Parathyroid adenoma (tissue), 2 donors: Measurements from ENCODE around the gene PDSS2.

ENCODE experiments used
- H2AFZ ChIP-seq: fragments of 300-600 bp; sonication (generic); one replicate; pipeline ENCODE4 v1.7.0; 2017; ENCODE audit warnings: antibody characterized with exemption, mild to moderate bottlenecking
- H3K27ac ChIP-seq: fragments of 300-600 bp; sonication (generic); one replicate; pipeline ENCODE4 v1.7.0; 2017
- H3K27me3 ChIP-seq: fragments of 300-600 bp; sonication (generic); one replicate; pipeline ENCODE4 v1.7.0; 2017; ENCODE audit warnings: low read length; ENCODE audit not compliant: control insufficient read depth, insufficient read depth
- H3K36me3 ChIP-seq: fragments of 300-600 bp; sonication (generic); one replicate; pipeline ENCODE4 v1.7.0; 2017; ENCODE audit warnings: low read length; ENCODE audit not compliant: control insufficient read depth, insufficient read depth
- H3K4me1 ChIP-seq: fragments of 300-600 bp; sonication (generic); one replicate; pipeline ENCODE4 v1.7.0; 2017; ENCODE audit warnings: control low read depth
- H3K4me2 ChIP-seq: fragments of 300-600 bp; sonication (generic); one replicate; pipeline ENCODE4 v1.7.0; 2017; ENCODE audit warnings: low read length
- H3K4me3 ChIP-seq: fragments of 300-600 bp; sonication (generic); one replicate; pipeline ENCODE4 v1.7.0; 2017; ENCODE audit warnings: low read depth, low read length
- H3K79me2 ChIP-seq: fragments of 300-600 bp; sonication (generic); one replicate; pipeline ENCODE4 v1.7.0; 2017; ENCODE audit warnings: control low read depth
- H3K9ac ChIP-seq: fragments of 300-600 bp; sonication (generic); one replicate; pipeline ENCODE4 v1.7.0; 2017; ENCODE audit warnings: mild to moderate bottlenecking
- H3K9me3 ChIP-seq: fragments of 300-600 bp; sonication (generic); one replicate; pipeline ENCODE4 v1.7.0; 2017; ENCODE audit warnings: low read length; ENCODE audit not compliant: control insufficient read depth
- CTCF ChIP-seq: fragments of 300-600 bp; sonication (generic); IDR thresholded peaks from one replicate; pipeline ENCODE4 v1.7.0; 2017; ENCODE audit warnings: antibody characterized with exemption, mild to moderate bottlenecking
- donor health status: primary hyperparathyroidism.

Gene PDSS2

GRCh38 chr6:107421696-107422256 is 37.6 kb downstream of the PDSS2 start:
- H3K9ac ChIP-seq = no peak overlapping the region
- H3K27me3 ChIP-seq = no peaks in the 10 kb centered on the region
- no peak overlapping the region for H3K27ac ChIP-seq
- H2AFZ ChIP-seq = no peak overlapping the region
- no peaks in the 10 kb centered on the region for H3K4me1 ChIP-seq
- H3K9me3 ChIP-seq = no peaks in the 10 kb centered on the region
- peaks cover 6% of the 10 kb centered on the region for H3K79me2 ChIP-seq
- no peak overlapping the region for H3K4me3 ChIP-seq
- H3K4me2 ChIP-seq = no peak overlapping the region
- no peaks in the 10 kb centered on the region for H3K36me3 ChIP-seq
- TF ChIP-seq CTCF = no peak

- Histone ChIP-seq H3K9ac (no peak overlapping the region), H3K4me1 (no peaks in the 10 kb centered on the region), H3K36me3 (no peaks in the 10 kb centered on the region), H3K79me2 (peaks cover 7% of the 10 kb centered on the region), H2AFZ (no peak overlapping the region), H3K27ac (no peak overlapping the region), H3K4me2 (no peak overlapping the region), H3K27me3 (no peaks in the 10 kb centered on the region), H3K4me3 (no peak overlapping the region), H3K9me3 (no peaks in the 10 kb centered on the region)
- TF ChIP-seq CTCF = no peak
Observed at GRCh38 chr6:107419733-107420132, 39.6 kb downstream of the PDSS2 start.

GRCh38 chr6:107418118-107418517 is 41.2 kb downstream of the PDSS2 start:
- no peak overlapping the region for H3K27ac ChIP-seq
- no peak overlapping the region for H3K4me3 ChIP-seq
- H3K36me3 ChIP-seq = no peaks in the 10 kb centered on the region
- H3K9me3 ChIP-seq = no peaks in the 10 kb centered on the region
- H3K9ac ChIP-seq = no peak overlapping the region
- H2AFZ ChIP-seq = no peak overlapping the region
- no peak for TF ChIP-seq CTCF
- H3K27me3 ChIP-seq = no peaks in the 10 kb centered on the region
- H3K4me1 ChIP-seq = no peaks in the 10 kb centered on the region
- H3K79me2 ChIP-seq = peaks cover 13% of the 10 kb centered on the region
- H3K4me2 ChIP-seq = no peak overlapping the region

- Histone ChIP-seq H3K9me3 (no peaks in the 10 kb centered on the region), H3K27me3 (no peaks in the 10 kb centered on the region), H3K4me3 (no peak overlapping the region), H3K9ac (no peak overlapping the region), H3K4me2 (no peak overlapping the region), H2AFZ (no peak overlapping the region), H3K4me1 (no peaks in the 10 kb centered on the region), H3K27ac (no peak overlapping the region), H3K36me3 (no peaks in the 10 kb centered on the region), H3K79me2 (peaks cover 13% of the 10 kb centered on the region)
- no peak for TF ChIP-seq CTCF
Observed at GRCh38 chr6:107416145-107416544, 43.2 kb downstream of the PDSS2 start.

GRCh38 chr6:107413966-107414645 is 45.3 kb downstream of the PDSS2 start:
- H3K27ac ChIP-seq = no peak overlapping the region
- no peaks in the 10 kb centered on the region for H3K9me3 ChIP-seq

More at GRCh38 chr6:107413966-107414645, 45.3 kb downstream of the PDSS2 start:
- H3K36me3 ChIP-seq = no peaks in the 10 kb centered on the region
- no peak overlapping the region for H3K9ac ChIP-seq
- no peaks in the 10 kb centered on the region for H3K27me3 ChIP-seq
- no peak for TF ChIP-seq CTCF
- peaks cover 13% of the 10 kb centered on the region for H3K79me2 ChIP-seq
- H3K4me3 ChIP-seq = no peak overlapping the region
- H3K4me1 ChIP-seq = peaks cover 1% of the 10 kb centered on the region
- no peak overlapping the region for H2AFZ ChIP-seq
- no peak overlapping the region for H3K4me2 ChIP-seq
